Measurements from ENCODE around the gene IRF9.

- TF ChIP-seq CDX4 (CRISPR knock-in tag; IDR thresholded peaks at IDR 0.05; ENCODE audit: borderline replicate concordance), result no peak
- TF ChIP-seq CTCF (IDR thresholded peaks at IDR 0.05), result no peak
- TF ChIP-seq TP53 (CRISPR knock-in tag; IDR thresholded peaks at IDR 0.05), result no peak
- no peak for TF ChIP-seq SP1 (CRISPR knock-in tag; conservative IDR thresholded peaks at IDR 0.05)
- no peak for TF ChIP-seq MAX (CRISPR knock-in tag; IDR thresholded peaks at IDR 0.05)
- TF ChIP-seq ZNF232 (CRISPR knock-in tag; IDR thresholded peaks at IDR 0.05), result no peak
- TF ChIP-seq NR1H2 (CRISPR knock-in tag; IDR thresholded peaks at IDR 0.05), result no peak
- TF ChIP-seq NFE2L1 (CRISPR knock-in tag; IDR thresholded peaks at IDR 0.05), result no peak
- no peak for TF ChIP-seq JUN (CRISPR knock-in tag; IDR thresholded peaks at IDR 0.05)
- TF ChIP-seq PRDM15 (CRISPR knock-in tag; IDR thresholded peaks at IDR 0.05), result no peak
Measured at GRCh38 chr14:24194873-24195185, 33.8 kb downstream of the IRF9 start.

Data from WTC11 (cell line).